Adipocyte (in vitro differentiated cells): ENCODE data around the gene ELF3.

ENCODE experiments used
- DNase-seq: peaks from one replicate; pipeline ENCODE4 v3.0.0-alpha.2; 2015; ENCODE audit warnings: low read depth
- H3K27me3 ChIP-seq: replicated peaks from 2 replicates; pipeline ENCODE4 v1.7.0; 2013; ENCODE audit warnings: mild to moderate bottlenecking, low read length, moderate library complexity; ENCODE audit not compliant: control insufficient read depth, insufficient read depth
- H3K36me3 ChIP-seq: 2 replicates; pipeline ENCODE4 v1.7.0; 2013; ENCODE audit warnings: low read length, mild to moderate bottlenecking, moderate library complexity; ENCODE audit not compliant: control insufficient read depth, insufficient read depth, severe bottlenecking
- H3K4me1 ChIP-seq: 2 replicates; pipeline ENCODE4 v1.7.0; 2013; ENCODE audit warnings: mild to moderate bottlenecking, low read length, moderate library complexity; ENCODE audit not compliant: control insufficient read depth, insufficient read depth
- H3K4me3 ChIP-seq: 2 replicates; pipeline ENCODE4 v1.7.0; 2013; ENCODE audit warnings: mild to moderate bottlenecking, low read length, moderate library complexity
- H3K9ac ChIP-seq: 2 replicates; pipeline ENCODE4 v1.7.0; 2013; ENCODE audit warnings: mild to moderate bottlenecking, low read length, moderate library complexity
- H3K9me3 ChIP-seq: 2 replicates; pipeline ENCODE4 v1.7.0; 2013; ENCODE audit warnings: mild to moderate bottlenecking, low read length, moderate library complexity; ENCODE audit not compliant: control insufficient read depth

Gene ELF3

DNA sequence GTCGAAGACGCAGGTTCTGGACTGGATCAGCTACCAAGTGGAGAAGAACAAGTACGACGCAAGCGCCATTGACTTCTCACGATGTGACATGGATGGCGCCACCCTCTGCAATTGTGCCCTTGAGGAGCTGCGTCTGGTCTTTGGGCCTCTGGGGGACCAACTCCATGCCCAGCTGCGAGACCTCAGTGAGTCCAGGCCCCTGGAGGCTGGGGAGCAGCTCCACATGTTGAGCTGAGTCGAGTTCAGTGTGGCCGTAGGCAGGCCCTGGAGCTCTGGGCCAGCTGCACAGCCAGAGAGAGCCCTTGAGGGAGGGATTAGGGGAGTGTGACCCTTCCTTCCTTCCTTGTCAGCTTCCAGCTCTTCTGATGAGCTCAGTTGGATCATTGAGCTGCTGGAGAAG lies 1.6 kb downstream of the ELF3 start:
- Histone ChIP-seq H3K4me1 (no peaks in the 10 kb centered on the region), H3K4me3 (no peak overlapping the region), H3K36me3 (no peaks in the 10 kb centered on the region), H3K9me3 (no peaks in the 10 kb centered on the region), H3K9ac (no peak overlapping the region), H3K27me3 (peaks cover 7% of the 10 kb centered on the region)
- no peak for DNase-seq

DNA sequence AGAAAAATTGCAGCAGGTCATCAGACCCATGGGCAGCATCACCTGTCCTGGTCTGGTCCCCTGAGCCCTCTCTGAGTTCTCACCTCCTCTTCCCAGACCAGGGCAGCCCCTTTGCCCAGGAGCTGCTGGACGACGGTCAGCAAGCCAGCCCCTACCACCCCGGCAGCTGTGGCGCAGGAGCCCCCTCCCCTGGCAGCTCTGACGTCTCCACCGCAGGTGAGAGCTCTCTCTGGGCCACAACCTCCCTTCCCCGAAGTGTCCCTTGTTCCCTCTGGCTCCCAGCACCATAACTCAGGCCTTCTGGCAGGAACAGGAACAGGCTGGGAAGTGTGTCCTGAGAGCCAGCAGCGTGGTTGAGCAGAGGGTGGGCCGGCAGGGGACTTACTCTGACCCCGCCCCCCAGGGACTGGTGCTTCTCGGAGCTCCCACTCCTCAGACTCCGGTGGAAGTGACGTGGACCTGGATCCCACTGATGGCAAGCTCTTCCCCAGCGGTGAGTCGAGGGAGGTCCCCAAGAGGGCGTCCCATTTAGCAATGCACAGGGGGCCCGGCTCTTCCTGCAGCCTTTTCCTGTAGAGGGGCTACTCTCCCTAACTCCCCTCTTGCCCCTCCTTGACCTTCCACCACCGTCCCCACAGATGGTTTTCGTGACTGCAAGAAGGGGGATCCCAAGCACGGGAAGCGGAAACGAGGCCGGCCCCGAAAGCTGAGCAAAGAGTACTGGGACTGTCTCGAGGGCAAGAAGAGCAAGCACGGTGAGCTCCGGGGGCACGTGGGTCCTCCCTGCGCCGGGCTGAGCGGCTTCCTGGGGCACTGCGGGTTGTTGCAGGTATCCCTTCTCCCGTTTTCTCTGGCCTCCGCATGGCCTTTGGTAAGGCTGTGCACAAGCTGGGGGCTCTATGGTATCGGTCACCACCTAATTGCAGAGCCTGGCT lies 2.4 kb downstream of the ELF3 start:
- no peak for DNase-seq
- Histone ChIP-seq H3K4me3 (no peak overlapping the region), H3K4me1 (no peaks in the 10 kb centered on the region), H3K9me3 (no peaks in the 10 kb centered on the region), H3K9ac (no peak overlapping the region), H3K27me3 (peaks cover 7% of the 10 kb centered on the region), H3K36me3 (no peaks in the 10 kb centered on the region)

DNA sequence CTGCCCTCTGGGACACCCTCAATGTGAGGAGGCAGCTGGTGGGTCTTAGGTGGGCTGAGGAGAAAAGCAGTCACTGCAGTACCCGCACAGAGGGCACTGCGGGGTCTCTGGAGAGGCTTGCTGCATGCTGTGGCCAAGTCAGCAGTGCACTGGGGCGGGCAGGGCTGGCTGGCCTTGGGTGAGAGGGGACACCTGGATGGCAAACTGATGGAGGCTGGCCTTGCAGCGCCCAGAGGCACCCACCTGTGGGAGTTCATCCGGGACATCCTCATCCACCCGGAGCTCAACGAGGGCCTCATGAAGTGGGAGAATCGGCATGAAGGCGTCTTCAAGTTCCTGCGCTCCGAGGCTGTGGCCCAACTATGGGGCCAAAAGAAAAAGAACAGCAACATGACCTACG lies 3.2 kb downstream of the ELF3 start:
- peaks cover 10% of the 10 kb centered on the region for H3K27me3 ChIP-seq
- no peak overlapping the region for H3K4me3 ChIP-seq
- no peaks in the 10 kb centered on the region for H3K4me1 ChIP-seq
- H3K9ac ChIP-seq = no peak overlapping the region
- H3K9me3 ChIP-seq = no peaks in the 10 kb centered on the region
- no peak for DNase-seq
- H3K36me3 ChIP-seq = no peaks in the 10 kb centered on the region

DNA sequence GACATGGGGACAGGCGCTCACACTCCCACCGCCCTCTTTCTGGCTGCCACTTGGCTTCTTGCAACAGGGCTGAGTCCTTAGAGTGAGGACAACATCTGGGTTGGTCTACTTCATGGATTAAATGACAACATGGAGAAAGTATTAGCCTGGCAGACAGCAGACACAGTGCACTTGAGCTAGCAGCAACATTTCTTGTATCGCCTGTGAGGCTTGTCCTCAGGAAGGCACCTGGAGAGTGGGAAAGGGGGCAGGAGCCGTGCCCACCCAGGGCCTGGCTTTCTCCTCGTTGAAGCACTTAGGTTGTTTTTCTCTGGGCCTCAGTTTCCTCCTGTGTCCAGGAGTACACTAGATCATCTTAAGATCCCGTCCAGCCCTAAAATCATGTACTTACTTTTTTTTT lies 3.7 kb downstream of the ELF3 start:
- Histone ChIP-seq H3K9ac (no peak overlapping the region), H3K4me3 (no peak overlapping the region), H3K27me3 (peaks cover 10% of the 10 kb centered on the region), H3K4me1 (no peaks in the 10 kb centered on the region), H3K9me3 (no peaks in the 10 kb centered on the region), H3K36me3 (no peaks in the 10 kb centered on the region)
- DNase-seq = no peak

DNA sequence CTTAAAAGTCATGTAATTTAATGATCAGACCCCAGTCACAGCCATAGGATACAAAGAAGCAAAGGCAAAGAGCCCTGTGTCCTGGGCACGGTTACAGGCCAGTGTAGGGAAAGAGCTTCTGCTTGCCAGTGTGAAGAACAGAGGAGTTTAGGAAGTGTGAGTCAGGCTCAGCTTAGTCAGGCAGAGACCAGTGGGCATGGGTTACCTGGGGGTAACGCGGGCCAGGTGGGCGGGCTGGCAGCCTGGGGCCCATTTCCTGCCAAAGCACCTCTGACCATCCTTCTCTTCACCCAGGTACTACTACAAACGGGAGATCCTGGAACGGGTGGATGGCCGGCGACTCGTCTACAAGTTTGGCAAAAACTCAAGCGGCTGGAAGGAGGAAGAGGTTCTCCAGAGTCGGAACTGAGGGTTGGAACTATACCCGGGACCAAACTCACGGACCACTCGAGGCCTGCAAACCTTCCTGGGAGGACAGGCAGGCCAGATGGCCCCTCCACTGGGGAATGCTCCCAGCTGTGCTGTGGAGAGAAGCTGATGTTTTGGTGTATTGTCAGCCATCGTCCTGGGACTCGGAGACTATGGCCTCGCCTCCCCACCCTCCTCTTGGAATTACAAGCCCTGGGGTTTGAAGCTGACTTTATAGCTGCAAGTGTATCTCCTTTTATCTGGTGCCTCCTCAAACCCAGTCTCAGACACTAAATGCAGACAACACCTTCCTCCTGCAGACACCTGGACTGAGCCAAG lies 4.7 kb downstream of the ELF3 start:
- no peak for DNase-seq

DNA sequence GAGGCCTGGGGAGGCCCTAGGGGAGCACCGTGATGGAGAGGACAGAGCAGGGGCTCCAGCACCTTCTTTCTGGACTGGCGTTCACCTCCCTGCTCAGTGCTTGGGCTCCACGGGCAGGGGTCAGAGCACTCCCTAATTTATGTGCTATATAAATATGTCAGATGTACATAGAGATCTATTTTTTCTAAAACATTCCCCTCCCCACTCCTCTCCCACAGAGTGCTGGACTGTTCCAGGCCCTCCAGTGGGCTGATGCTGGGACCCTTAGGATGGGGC lies 5.2 kb downstream of the ELF3 start:
- Histone ChIP-seq H3K9ac (no peak overlapping the region), H3K4me1 (no peaks in the 10 kb centered on the region), H3K9me3 (no peaks in the 10 kb centered on the region), H3K27me3 (peaks cover 9% of the 10 kb centered on the region), H3K36me3 (no peaks in the 10 kb centered on the region), H3K4me3 (no peak overlapping the region)
- no peak for DNase-seq

More for the DNA sequence above, 4.7 kb downstream of the ELF3 start:
- Histone ChIP-seq H3K4me1 (no peaks in the 10 kb centered on the region), H3K4me3 (no peak overlapping the region), H3K9me3 (no peaks in the 10 kb centered on the region), H3K36me3 (no peaks in the 10 kb centered on the region), H3K9ac (no peak overlapping the region), H3K27me3 (peaks cover 10% of the 10 kb centered on the region)

DNA sequence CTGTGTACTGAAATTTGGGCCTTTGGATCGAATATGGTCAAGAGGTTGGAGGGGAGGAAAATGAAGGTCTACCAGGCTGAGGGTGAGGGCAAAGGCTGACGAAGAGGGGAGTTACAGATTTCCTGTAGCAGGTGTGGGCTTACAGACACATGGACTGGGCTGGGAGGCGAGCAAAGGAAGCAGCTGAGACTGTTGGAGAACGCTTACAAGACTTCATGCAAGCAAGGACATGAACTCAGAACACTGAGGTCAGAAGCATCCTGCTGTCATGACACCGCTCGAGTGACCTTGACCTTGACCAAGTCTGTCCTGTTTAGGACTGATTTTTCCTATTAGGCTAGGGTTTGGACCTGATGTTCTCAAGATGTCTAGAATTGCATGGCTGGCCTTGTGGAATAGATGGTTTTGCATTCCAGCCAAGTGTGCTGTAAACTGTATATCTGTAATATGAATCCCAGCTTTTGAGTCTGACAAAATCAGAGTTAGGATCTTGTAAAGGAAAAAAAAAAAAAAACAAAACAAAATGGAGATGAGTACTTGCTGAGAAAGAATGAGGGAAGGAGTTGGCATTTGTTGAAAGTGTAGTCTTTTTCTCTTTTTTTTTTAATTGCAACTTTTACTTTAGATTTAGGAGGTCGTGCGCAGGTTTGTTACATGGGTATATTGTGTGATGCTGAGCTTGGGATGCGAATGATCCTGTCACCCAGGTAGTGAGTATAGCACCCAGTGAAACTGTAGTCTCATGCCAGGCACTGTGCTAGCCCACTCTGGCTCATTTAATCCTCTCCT lies 5.8 kb downstream of the ELF3 start:
- no peak overlapping the region for H3K9ac ChIP-seq
- peak; percentile 82 for DNase-seq
- peaks cover 3% of the 10 kb centered on the region for H3K27me3 ChIP-seq
- no peak overlapping the region for H3K4me3 ChIP-seq
- H3K36me3 ChIP-seq = no peaks in the 10 kb centered on the region
- H3K9me3 ChIP-seq = no peaks in the 10 kb centered on the region
- no peaks in the 10 kb centered on the region for H3K4me1 ChIP-seq

DNA sequence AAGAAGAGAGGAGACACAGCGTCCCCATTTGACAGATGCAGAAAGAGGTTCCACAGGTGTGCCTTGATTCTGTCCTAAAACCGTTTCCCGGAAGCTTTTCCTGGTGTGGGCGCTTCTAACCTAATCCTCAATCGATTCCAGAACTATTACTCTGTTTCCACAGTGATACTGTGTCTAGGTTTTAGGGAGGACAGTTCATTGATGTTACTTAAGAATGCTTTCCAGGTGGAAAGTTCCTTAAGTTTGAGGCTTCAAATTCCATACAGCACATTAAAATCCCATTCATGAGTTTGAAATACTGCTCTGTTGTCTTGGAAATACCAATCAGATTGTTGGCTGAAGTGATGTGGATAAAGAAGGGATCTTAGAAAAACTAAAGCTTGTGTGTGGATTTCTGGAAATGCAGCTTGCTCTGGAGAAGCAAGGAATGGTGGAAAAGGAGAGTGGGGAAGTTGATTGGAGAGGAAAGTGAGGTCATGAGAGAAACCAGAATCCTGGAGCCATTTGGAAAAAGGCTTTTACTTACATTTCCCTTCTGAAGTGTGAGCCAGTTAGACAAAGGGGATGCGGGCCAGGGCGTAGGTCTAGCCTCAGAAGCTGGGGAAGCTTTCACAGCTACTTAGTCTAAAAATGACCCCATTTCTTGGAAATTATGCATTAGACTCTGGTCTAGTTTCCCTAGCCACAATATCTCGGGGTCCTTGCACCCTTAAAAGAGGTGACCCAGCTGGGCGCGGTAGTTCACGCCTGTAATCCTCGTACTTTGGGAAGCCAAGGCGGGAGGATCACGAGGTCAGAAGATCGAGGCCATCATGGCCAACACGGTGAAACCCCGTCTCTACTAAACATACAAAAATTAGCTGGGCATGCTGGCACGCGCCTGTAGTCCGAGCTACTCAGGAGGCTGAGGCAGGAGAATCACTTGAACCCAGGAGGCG lies 6.7 kb downstream of the ELF3 start:
- no peak for DNase-seq
- Histone ChIP-seq H3K27me3 (peaks cover 3% of the 10 kb centered on the region), H3K9ac (no peak overlapping the region), H3K4me3 (no peak overlapping the region), H3K4me1 (no peaks in the 10 kb centered on the region), H3K9me3 (no peaks in the 10 kb centered on the region), H3K36me3 (no peaks in the 10 kb centered on the region)

DNA sequence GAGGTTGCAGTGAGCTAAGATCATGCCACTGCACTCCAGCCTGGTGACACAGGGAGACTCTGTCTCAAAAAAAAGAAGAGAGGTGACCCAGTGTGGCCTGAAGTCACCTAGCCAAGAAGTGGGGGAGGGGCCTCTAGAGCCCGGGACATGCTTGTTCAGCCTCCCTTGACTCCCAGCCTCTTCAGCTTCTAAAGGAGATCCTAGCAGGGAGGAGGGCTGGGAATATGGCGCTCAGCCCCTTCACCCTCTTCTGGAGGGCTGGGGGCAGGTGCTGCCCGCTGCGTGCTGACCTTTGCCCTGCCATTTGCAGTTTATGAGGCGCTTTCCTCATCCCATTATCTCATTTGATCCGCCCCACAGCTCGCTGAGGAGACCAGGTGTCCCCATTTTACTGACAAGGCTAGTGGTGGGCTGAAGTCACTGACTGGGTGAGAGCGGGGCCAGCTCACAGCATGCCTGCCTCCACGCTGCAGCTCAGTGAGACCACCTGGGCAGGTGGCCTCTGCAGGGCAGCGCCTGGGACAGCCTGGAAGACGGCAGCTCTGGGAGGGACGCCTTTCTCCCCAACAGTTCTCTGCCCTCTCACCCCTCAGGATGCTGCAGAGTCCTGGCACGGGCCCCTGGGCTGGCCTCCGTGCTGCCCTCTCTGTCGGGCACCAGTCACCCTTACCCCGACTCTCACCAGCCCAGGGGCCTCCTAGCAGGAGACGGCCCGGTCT lies 7.5 kb downstream of the ELF3 start:
- DNase-seq = no peak
- Histone ChIP-seq H3K4me3 (no peak overlapping the region), H3K27me3 (peaks cover 3% of the 10 kb centered on the region), H3K4me1 (no peaks in the 10 kb centered on the region), H3K9me3 (no peaks in the 10 kb centered on the region), H3K36me3 (no peaks in the 10 kb centered on the region), H3K9ac (no peak overlapping the region)
